Measurements from ENCODE around the gene ERG. TPM values are rescaled to one million over a fixed set of nuclear protein-coding genes. Genes with fewer than 3 reads are reported as not detected.

ERG gene
- total RNA-seq, 1 donor from 2014 or later = 6.8 TPM

- H3K27ac Mint-ChIP-seq = no peak overlapping the region
Measured at GRCh38 chr21:38489271-38489652, 9.0 kb downstream of the ERG start.

GRCh38 chr21:38488640-38489270 lies 9.5 kb downstream of the ERG start:
- no peak for TF ChIP-seq CTCF (conservative IDR thresholded peaks at IDR 0.05)
- H3K27ac Mint-ChIP-seq = no peak overlapping the region
- no peak for DNase-seq (ENCODE audit: extremely low spot score, unreplicated experiment)
- no peaks in the 10 kb centered on the region for H3K27me3 Mint-ChIP-seq
- no peaks in the 10 kb centered on the region for H3K36me3 Mint-ChIP-seq
- peaks cover 19% of the 10 kb centered on the region for H3K4me1 Mint-ChIP-seq (ENCODE audit: unreplicated experiment)
- no peaks in the 10 kb centered on the region for H3K9me3 Mint-ChIP-seq
- H3K4me3 Mint-ChIP-seq = no peak overlapping the region

More at GRCh38 chr21:38489271-38489652, 9.0 kb downstream of the ERG start:
- no peaks in the 10 kb centered on the region for H3K9me3 Mint-ChIP-seq
- no peaks in the 10 kb centered on the region for H3K36me3 Mint-ChIP-seq
- H3K4me3 Mint-ChIP-seq = no peak overlapping the region
- peaks cover 21% of the 10 kb centered on the region for H3K4me1 Mint-ChIP-seq (ENCODE audit: unreplicated experiment)
- no peak for TF ChIP-seq CTCF (conservative IDR thresholded peaks at IDR 0.05)
- no peaks in the 10 kb centered on the region for H3K27me3 Mint-ChIP-seq
- DNase-seq (ENCODE audit: extremely low spot score, unreplicated experiment) = no peak

- Mint-ChIP-seq H3K4me1 (ENCODE audit: unreplicated experiment) (peaks cover 19% of the 10 kb centered on the region), H3K36me3 (no peaks in the 10 kb centered on the region), H3K4me3 (no peak overlapping the region), H3K9me3 (no peaks in the 10 kb centered on the region), H3K27ac (no peak overlapping the region), H3K27me3 (no peaks in the 10 kb centered on the region)
- TF ChIP-seq CTCF (conservative IDR thresholded peaks at IDR 0.05) = no peak
- DNase-seq (ENCODE audit: extremely low spot score, unreplicated experiment) = no peak
Measured at GRCh38 chr21:38487901-38488639, 10.2 kb downstream of the ERG start.

GRCh38 chr21:38486706-38487105 lies 11.6 kb downstream of the ERG start:
- Mint-ChIP-seq H3K4me3 (no peak overlapping the region), H3K36me3 (no peaks in the 10 kb centered on the region), H3K4me1 (ENCODE audit: unreplicated experiment) (peaks cover 17% of the 10 kb centered on the region), H3K27ac (no peak overlapping the region), H3K27me3 (no peaks in the 10 kb centered on the region), H3K9me3 (no peaks in the 10 kb centered on the region)
- no peak for DNase-seq (ENCODE audit: extremely low spot score, unreplicated experiment)
- no peak for TF ChIP-seq CTCF (conservative IDR thresholded peaks at IDR 0.05)

- Mint-ChIP-seq H3K36me3 (no peaks in the 10 kb centered on the region), H3K4me3 (no peak overlapping the region), H3K27me3 (no peaks in the 10 kb centered on the region), H3K27ac (peak overlapping the region; percentile 65), H3K9me3 (no peaks in the 10 kb centered on the region), H3K4me1 (ENCODE audit: unreplicated experiment) (peaks cover 13% of the 10 kb centered on the region)
- no peak for DNase-seq (ENCODE audit: extremely low spot score, unreplicated experiment)
- no peak for TF ChIP-seq CTCF (conservative IDR thresholded peaks at IDR 0.05)
Measured at GRCh38 chr21:38486221-38486620, 12.1 kb downstream of the ERG start.
